HG03469 (cell line): Measurements from ENCODE around the gene MPRIP.

Experiments
- ATAC-seq: cut with Tn5 transposase; IDR thresholded peaks from one replicate; pipeline ENCODE4 v1.9.1; 2021; ENCODE audit warnings: mild to moderate bottlenecking, moderate library complexity, moderate number of reproducible peaks; ENCODE audit not compliant: unreplicated experiment

Gene MPRIP

GRCh38 chr17:17227608-17228520, 185.6 kb downstream of the MPRIP start:
- no peak for ATAC-seq

- ATAC-seq, result no peak
Measured at GRCh38 chr17:17228521-17229279, 186.4 kb downstream of the MPRIP start.

- ATAC-seq, result no peak
Measured at GRCh38 chr17:17229416-17230384, 187.4 kb downstream of the MPRIP start.

- ATAC-seq, result no peak
Measured at GRCh38 chr17:17231621-17232302, 189.5 kb downstream of the MPRIP start.

- ATAC-seq, result no peak
Measured at GRCh38 chr17:17232303-17232621, 190.0 kb downstream of the MPRIP start.

DNA sequence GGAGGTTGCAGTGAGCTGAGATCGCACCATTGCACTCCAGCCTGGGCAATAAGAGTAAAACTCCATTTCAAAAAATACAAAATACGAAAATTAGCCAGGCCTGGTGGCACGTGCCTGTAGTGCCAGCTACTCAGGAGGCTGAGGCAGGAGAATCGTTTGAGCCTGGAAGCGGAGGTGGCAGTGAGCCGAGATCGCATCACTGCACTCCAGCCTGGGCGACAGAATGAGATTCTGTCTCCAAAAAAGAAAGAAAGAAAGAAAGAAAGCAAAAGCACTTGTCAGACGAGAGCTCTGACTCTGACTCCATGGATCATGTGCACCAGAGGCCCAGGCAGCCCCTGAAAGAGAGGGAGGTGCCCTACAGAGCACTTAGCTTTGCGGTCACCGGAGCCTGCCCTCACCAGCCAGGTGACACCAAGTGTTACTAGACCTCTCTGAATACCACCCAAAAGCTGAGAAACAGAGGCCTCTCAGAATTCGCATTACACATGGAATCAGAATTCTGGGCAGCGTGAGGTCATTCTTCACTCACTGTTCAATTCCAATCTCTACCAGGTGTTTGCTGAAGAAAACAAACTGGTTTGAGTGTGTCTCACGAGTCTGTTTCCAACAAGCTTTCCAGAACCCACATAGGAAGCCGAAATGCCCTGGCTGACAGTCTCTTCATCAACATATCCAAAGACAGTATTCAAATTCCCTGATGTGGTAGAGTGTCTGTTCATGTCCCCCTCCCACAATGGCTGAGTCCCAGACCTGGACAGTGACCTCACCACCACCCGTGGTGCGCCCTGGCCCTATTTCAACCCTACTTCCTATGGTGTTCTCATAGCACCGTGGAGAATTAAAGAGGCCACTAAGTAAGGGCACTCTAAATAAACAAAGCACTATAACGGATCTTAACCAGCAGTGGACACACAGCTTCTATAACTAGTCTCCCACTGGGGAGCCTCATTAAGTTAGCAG, 193.2 kb downstream of the MPRIP start:
- ATAC-seq, result no peak

DNA sequence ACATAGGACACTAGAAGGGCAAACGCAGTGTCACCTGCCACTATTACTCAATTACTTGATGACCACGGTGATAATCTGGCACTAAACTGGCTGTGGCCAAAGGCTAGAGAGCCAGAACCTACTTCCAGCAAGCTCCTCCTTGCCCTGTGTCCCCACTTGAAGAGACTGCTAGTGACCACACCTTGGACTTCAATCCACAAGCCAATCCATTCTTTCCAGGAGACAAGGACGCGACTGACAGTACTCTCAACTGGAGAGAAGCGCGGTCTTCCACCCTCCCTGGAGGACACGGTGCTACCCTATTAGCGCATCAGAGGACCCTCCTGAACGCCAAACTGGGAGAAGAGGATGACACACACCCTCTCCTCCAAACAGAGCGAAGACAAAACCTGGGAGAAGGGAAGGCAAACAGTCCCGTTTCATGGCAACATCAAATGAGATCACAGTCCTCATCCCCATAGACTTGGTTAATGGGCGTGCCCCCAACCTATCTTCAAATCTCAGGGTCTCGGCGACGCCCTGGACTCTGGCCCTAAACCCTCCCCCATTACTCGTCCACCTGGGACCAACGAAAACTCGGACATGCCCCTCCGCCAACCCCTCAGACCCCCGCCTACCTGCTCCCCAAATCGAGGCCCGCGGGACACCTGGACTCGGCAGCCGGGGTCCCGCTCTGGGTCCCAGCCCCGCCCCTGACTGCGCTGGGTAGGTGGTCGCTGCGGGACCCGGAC, 194.2 kb downstream of the MPRIP start:
- no peak for ATAC-seq

DNA sequence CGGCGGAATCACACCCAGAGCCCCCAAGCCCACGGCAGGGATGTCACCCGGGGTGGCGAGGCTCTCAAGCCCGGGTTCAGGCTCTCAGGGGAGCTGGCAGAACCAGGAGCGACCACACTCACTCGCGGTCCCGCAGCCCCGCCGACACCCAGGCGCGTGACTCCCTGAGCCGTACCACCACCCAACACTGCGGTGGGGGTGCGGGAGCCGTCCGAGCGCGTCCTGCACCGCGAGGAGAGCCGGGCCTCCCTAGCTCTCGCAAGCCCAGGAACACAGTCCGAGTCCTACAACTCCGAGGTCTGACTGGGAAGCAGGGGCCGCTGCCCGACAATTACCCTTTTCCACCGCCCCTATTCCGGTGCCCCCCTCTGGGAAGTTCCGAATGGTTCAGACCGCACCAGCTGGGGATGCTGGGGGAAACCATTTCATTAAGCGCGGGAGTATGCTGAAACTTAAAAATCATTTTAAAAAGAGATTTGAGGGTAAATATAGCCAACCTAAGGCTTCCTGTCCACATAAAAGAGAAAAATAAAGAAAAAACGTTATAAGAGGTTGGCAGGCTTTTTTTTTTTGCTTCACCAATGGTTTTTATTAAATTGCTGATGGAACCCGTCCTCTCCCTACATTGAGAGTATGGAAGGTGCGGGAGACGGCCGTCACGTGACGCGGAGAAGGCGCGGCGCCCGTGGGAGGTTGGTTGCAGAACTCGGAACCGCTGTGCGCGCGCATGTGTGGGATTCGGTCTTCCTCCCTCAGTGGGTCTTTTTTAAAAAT, 195.0 kb downstream of the MPRIP start, which contains the start of gene FLCN:
FLCN (minus strand) TSS at position 143 of the 774 bp plus-strand sequence. CDS start 9,031 bp downstream, outside the sequence.
- peak; percentile 52 for ATAC-seq

GRCh38 chr17:17239832-17240231, 197.6 kb downstream of the MPRIP start:
- no peak for ATAC-seq

- ATAC-seq, result no peak
Measured at GRCh38 chr17:17241656-17242055, 199.4 kb downstream of the MPRIP start.

- no peak for ATAC-seq
Measured at GRCh38 chr17:17242246-17242645, 200.0 kb downstream of the MPRIP start.
